Anterior cingulate cortex (tissue), 58 donors: Measurements from ENCODE around the gene FBXW11.
"Not testable (repeated sequence)": the region's sequence is repeated elsewhere in the genome, so short reads cannot be mapped to it uniquely, and the experiment has no call there.

ENCODE experiments used
- DNase-seq, 58 donors: peaks; one replicate each; lab custom pipeline; 2025; lab: John Stamatoyannopoulos, UW

The FBXW11 gene

GRCh38 chr5:171956887-171957495, 49.4 kb downstream of the FBXW11 start:
- no peak for DNase-seq

GRCh38 chr5:171956314-171956713, 50.1 kb downstream of the FBXW11 start:
- no peak for DNase-seq

DNA sequence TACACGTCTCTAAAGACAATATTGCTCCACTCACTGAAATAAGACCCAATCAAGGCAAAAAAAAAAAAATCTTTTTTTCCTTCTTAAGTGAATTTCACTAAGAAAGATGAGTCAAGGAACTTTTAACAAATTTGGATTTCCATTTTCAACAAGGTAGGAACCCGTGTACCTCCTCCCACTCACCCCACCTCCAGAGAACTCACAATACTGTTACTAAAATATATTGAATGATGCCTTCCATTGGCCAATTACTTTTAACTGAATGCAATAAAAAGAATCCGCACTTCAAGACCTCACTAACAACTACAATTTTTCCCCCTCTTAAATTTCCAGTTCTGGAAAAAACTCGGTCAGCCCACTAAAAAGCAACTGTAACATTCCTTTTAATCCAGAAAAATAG, 50.7 kb downstream of the FBXW11 start:
- no peak for DNase-seq

GRCh38 chr5:171954721-171955120, 51.7 kb downstream of the FBXW11 start:
- no peak for DNase-seq

GRCh38 chr5:171953860-171954701, 52.4 kb downstream of the FBXW11 start:
- DNase-seq: no peak

DNA sequence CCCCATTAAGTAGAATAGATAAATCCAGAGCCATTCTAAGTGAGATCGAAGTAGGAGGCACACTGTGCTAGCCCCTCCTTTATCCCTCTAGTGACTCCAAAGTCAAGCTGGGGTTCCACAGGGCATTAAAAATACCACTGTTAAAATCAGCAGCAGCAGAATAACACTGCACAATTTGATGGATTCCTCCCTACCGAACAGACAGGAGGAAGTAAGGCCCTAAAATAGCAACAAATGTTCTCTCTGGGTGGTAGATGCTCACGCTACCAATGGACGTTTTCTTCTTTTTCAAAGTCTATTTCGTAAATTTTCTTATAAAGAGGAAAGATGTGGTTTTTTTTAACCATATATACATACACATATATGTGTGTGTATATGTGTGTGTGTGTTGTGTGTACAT, 54.4 kb downstream of the FBXW11 start:
- DNase-seq: no peak

GRCh38 chr5:171951218-171951617, 55.2 kb downstream of the FBXW11 start:
- DNase-seq: no peak

GRCh38 chr5:171946000-171946781, 60.2 kb downstream of the FBXW11 start:
- no peak for DNase-seq

GRCh38 chr5:171945476-171945875, 61.0 kb downstream of the FBXW11 start:
- DNase-seq: no peak

DNA sequence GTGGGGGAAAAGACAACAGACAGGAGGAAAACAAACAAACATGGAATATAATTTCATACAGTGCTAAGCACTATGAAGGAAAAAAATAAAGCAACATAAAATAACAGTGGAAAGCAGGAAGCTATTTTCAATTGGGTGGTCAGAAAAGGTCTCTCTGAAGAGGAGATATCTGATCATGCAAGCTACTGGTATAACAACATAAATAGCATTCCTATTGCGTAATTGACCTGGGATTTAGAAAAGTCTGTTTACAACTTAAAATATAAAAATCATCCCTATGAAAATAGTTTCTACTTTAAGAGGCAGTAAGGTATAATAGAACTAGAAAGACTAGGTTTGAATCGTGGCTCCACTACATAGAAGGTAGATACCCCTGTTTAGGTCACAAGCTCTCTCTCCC, 61.4 kb downstream of the FBXW11 start:
- DNase-seq: no peak

DNA sequence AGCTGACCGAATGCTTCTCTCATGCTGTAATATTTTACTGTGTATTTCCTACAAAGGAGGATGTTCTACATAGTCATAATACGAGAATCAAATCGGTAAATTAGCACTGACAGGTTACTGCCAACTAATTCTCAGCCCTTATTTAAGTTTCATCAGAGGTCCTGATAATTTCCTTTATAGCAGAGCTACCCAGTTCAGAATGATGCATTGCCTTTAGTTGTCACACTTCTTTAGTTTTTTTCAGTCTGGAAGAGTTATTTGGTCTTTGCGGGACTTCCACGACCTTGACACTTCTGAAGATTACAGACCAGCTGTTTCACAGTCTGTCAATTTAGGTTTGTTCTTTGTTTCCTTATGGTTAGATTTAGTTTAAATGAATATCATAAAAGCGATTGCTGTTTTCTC, 64.3 kb downstream of the FBXW11 start:
- not testable (repeated sequence) for DNase-seq

DNA sequence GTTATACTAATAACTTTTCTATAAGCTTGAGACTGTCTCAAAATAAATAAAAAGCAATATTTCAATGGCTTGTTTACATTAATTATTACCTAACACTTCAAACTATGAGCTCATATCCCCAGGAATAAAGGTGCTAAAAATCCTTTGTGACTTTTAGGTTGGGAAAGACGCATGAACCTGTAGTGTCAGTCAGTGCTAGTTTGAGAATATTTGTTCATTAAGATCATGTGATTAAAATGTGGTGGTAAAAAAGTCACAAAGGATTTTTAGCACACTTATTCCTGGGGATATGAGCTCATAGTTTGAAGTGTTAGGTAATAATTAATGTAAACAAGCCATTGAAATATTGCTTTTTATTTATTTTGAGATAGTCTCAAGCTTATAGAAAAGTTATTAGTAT, 64.8 kb downstream of the FBXW11 start:
- not testable (repeated sequence) for DNase-seq

GRCh38 chr5:171941275-171941674, 65.2 kb downstream of the FBXW11 start:
- DNase-seq: not testable (repeated sequence)

- DNase-seq: no peak
Observed at GRCh38 chr5:171939951-171940350, 66.5 kb downstream of the FBXW11 start.

DNA sequence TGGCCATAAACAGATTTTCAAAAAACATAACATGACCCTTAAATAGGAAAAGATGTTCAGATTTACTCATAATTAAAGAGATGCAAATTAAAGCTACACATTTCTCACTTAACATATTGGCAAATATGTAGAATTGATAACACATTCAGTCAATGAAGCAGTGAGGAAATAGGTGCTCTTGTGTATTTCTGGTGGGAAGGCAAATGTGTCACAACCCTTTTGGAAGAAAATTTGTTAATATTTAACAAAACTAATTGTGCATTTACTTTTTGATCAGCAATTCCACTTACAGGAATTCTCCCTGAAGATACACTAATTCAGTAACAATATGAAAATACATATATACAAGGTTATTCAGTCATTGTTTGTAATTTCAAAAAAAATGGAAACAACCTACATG, 68.1 kb downstream of the FBXW11 start:
- DNase-seq: no peak

DNA sequence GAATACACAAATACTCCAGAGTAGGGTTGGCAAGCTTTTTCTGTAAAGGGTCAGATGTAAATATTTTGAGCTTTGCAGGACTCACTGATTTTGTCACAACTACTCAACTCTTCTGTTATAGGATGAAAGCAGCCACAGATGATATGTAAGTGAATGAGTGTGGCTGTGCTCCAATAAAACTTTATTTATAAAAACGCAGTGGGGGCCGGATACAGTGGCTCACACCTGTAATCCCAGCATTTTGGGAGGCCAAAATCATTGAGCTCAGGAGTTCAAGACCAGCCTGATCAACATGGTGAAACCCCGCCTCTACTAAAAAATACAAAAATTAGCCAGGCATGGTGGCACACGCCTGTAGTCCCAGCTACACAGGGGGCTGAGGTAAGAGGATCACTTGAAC, 69.1 kb downstream of the FBXW11 start:
- DNase-seq: no peak

DNA sequence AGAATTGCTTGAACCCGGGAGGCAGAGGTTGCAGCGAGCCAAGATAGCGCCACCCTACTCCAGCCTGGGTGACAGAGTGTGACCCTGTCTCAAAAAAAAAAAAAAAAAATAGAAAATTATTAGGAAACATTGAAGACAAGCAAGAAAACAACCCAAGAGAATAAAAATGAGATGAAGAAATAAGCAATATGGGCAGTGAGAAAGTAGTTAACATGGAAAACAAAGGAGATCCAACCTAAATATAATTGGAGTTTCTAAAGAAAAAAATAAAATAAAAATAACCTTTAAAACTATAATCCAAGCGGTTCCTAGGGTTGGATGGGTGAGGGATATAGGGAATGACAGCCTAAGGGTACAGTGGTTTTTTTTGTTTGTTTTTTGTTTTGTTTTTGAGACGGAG, 71.9 kb downstream of the FBXW11 start:
- no peak for DNase-seq

DNA sequence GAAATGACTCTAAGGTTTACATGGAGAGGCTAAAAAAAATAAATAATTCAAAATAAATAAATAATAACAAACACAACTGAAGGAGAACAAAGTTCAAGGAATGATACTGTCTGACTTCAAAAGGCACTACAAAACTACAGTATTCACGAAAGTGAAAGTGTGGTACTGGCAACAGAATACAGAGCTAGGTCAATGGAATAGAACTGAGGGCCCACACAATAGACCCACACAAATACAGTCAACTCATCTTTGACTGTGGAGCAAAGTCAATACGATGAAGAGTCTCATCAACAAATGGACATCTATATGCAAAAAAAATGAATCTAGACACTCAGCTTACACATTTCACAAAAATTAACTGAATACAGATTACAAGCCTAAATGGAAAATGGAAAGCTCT, 75.3 kb downstream of the FBXW11 start:
- no peak for DNase-seq

DNA sequence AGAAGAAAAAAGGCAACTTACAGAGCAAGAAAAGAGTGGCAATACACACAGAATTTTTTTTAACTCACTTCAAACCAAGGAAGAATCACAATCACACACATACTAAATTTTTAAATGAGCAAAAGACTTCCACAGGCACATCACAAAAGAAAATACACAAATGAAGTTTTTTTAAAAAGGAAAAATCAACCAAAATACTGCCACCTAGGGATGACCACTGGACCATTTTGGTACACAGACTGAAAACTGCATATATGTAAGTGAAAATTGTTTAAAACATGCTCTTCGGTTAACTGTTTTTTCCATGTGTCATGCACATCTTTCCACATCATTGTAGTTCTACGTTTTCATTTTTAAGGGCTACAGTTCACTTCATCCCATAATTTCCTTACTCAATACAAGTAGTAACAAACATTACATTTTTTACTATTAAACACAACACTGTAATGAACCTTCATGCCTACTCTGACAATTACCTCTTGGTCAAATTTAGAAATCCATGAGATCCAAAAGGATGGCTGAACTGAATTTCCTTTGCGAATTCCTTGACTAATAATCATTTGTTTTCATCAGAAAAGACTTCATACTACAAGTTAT, 79.0 kb downstream of the FBXW11 start:
- DNase-seq: no peak

- no peak for DNase-seq
Observed at GRCh38 chr5:171926311-171926710, 80.1 kb downstream of the FBXW11 start.
